ENCODE data around the gene CHST8.

Gene CHST8

DNA sequence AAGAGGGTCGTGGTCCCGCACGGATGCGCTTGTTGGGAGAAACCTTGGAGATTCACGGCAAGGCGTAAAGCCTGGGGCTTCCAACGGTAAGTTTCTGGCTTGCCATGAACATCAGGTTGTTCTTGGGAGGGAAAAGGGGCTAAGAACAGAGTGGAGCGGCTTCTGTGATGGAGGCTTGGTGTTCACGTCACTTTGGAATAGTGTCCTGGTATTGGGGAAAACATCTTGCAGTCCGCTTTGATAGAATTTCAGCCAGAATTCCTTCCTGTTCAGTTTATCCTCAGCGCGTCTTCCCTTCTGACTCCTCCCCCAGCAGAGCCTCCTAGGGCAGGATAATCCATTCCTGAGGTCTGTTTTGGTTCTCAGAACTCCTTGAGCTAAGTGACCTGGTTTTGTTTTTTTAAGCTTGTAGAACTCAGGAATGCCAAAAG is 176.9 kb downstream of the CHST8 start:
- Histone ChIP-seq H3K36me3 (ENCODE audit: insufficient read depth, low read length) (peaks cover 4% of the 10 kb centered on the region; the same call in 1 of the 2 replicates), H3K9me3 (ENCODE audit: low read depth, low read length) (no peaks in the 10 kb centered on the region), H3K9ac (ENCODE audit: insufficient read length) (no peak overlapping the region), H3K27ac (no peak overlapping the region), H3K4me3 (no peak overlapping the region)
- no peak for DNase-seq (ENCODE audit: low read depth, low spot score)
- TF ChIP-seq FOXP2 (optimal IDR thresholded peaks at IDR 0.05; ENCODE audit: control extremely low read depth, extremely low read length, insufficient read depth) (no peak), EZH2 (IDR thresholded peaks at IDR 0.05) (no peak), POLR2AphosphoS5 (IDR thresholded peaks at IDR 0.05; ENCODE audit: borderline replicate concordance, low read depth, low read length) (no peak)

DNA sequence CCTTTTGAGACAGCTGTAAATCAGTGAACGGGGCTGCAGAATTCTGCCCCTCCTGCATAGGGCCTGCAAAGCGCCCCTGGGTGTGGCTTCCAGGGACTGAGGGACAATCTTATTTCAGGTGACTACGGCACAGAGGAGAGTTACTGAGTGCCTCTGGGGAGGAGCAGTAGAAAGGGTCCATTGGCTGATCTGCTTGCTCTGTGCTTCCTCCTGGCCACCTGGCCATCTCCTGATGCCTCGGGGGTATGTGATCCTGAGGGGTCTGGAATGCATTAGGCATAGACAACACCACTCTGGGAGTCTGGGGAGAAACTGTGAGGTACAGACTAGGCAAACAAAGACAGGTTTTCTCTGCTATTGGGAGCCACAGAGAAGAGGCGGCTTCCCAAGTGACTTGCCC is 177.7 kb downstream of the CHST8 start:
- no peak overlapping the region for H3K27ac ChIP-seq
- peaks cover 4% of the 10 kb centered on the region; the same call in 1 of the 2 replicates for H3K36me3 ChIP-seq (ENCODE audit: insufficient read depth, low read length)

DNA sequence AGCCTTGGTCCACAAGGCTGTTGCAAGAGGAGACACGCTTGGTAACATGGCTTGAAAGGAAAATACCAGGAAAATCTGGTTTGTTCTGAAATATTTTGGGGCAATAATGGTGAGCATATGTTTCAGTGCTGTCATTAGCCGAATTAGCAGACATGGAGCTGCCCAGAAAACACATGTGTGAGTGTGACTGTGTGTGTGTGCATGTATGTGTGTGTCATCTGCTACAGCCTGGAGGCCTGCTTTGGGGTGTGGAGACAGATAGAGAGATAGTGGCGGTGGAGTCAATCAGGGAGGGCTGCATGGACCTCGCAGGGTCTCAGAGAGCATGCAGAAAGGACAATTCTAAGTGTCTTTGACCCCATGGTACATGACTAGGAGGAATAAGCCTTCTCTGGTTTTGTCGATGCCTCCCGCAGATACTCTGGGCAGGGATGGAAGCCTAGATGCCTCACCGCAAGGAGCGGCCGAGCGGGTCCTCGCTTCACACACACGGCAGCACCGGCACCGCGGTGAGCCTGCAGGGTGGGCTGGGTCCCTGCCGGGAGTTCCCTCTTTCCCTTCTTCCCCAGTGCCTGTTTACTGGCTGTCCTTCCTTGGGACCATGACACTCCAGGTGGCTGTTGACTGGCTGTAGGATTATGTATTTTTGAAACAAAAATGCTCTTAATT is 178.4 kb downstream of the CHST8 start:
- no peak overlapping the region for H3K9ac ChIP-seq (ENCODE audit: insufficient read length)
- no peak overlapping the region for H3K27ac ChIP-seq
- no peak overlapping the region for H3K4me3 ChIP-seq
- TF ChIP-seq FOXP2 (optimal IDR thresholded peaks at IDR 0.05; ENCODE audit: control extremely low read depth, extremely low read length, insufficient read depth) (no peak), POLR2AphosphoS5 (IDR thresholded peaks at IDR 0.05; ENCODE audit: borderline replicate concordance, low read depth, low read length) (no peak), EZH2 (IDR thresholded peaks at IDR 0.05) (no peak)
- no peaks in the 10 kb centered on the region for H3K9me3 ChIP-seq (ENCODE audit: low read depth, low read length)
- H3K36me3 ChIP-seq (ENCODE audit: insufficient read depth, low read length), result peaks cover 4% of the 10 kb centered on the region; the same call in 1 of the 2 replicates
- DNase-seq (ENCODE audit: low read depth, low spot score), result no peak

More for the DNA sequence above, 177.7 kb downstream of the CHST8 start:
- no peak for DNase-seq (ENCODE audit: low read depth, low spot score)
- no peak overlapping the region for H3K4me3 ChIP-seq
- H3K9me3 ChIP-seq (ENCODE audit: low read depth, low read length), result no peaks in the 10 kb centered on the region
- TF ChIP-seq FOXP2 (optimal IDR thresholded peaks at IDR 0.05; ENCODE audit: control extremely low read depth, extremely low read length, insufficient read depth), result no peak
- TF ChIP-seq POLR2AphosphoS5 (IDR thresholded peaks at IDR 0.05; ENCODE audit: borderline replicate concordance, low read depth, low read length), result no peak
- no peak for TF ChIP-seq EZH2 (IDR thresholded peaks at IDR 0.05)
- no peak overlapping the region for H3K9ac ChIP-seq (ENCODE audit: insufficient read length)

DNA sequence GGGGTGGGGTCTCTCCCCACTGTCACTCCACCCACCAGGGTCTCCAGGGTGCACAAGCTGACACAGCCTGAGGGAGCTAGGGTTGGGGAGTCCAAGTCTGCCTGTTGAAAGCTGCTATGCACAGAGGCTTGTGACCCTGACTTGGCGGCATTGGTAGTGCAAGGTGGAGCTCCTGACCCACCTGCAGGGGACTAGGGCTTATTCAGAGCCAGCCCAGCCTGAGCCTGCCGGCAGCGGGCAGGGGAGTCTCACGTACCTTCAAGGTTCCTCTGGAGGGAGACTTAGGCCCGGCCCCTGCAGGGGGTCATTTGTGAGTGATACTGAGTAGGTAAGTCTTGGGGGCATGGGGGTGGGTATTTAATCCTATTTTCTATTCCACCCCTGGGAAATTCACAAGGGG is 179.7 kb downstream of the CHST8 start:
- H3K4me3 ChIP-seq, result no peak overlapping the region
- H3K36me3 ChIP-seq (ENCODE audit: insufficient read depth, low read length), result peaks cover 4% of the 10 kb centered on the region; the same call in 1 of the 2 replicates
- H3K9me3 ChIP-seq (ENCODE audit: low read depth, low read length), result no peaks in the 10 kb centered on the region
- DNase-seq (ENCODE audit: low read depth, low spot score), result no peak
- no peak overlapping the region for H3K27ac ChIP-seq
- H3K9ac ChIP-seq (ENCODE audit: insufficient read length), result no peak overlapping the region
- TF ChIP-seq FOXP2 (optimal IDR thresholded peaks at IDR 0.05; ENCODE audit: control extremely low read depth, extremely low read length, insufficient read depth) (no peak), POLR2AphosphoS5 (IDR thresholded peaks at IDR 0.05; ENCODE audit: borderline replicate concordance, low read depth, low read length) (no peak), EZH2 (IDR thresholded peaks at IDR 0.05) (no peak)

DNA sequence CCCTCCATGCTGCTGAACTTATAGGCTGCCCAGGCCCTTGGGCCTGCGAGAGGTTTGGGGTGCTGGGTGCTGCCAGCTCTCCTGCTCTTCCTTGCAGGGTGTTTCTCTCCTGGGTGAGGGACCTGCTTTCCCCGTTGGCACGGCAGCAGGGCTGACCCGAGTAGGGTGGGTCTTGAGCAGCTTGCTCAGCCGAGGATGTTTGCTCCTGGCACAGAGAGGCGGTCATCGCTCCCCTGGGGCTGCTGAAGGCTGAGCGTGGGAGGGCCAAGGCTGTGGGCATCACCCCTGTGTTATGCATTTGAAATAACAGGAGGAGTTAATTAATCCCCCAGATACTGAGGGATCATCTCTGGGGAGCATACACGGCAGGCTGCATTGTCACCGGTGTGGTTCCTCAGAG is 180.2 kb downstream of the CHST8 start:
- Histone ChIP-seq H3K36me3 (ENCODE audit: insufficient read depth, low read length) (peaks cover 7% of the 10 kb centered on the region; the same call in 1 of the 2 replicates), H3K27ac (no peak overlapping the region), H3K4me3 (no peak overlapping the region), H3K9me3 (ENCODE audit: low read depth, low read length) (no peaks in the 10 kb centered on the region), H3K9ac (ENCODE audit: insufficient read length) (no peak overlapping the region)
- TF ChIP-seq EZH2 (IDR thresholded peaks at IDR 0.05), result no peak
- TF ChIP-seq FOXP2 (optimal IDR thresholded peaks at IDR 0.05; ENCODE audit: control extremely low read depth, extremely low read length, insufficient read depth), result no peak
- TF ChIP-seq POLR2AphosphoS5 (IDR thresholded peaks at IDR 0.05; ENCODE audit: borderline replicate concordance, low read depth, low read length), result no peak
- no peak for DNase-seq (ENCODE audit: low read depth, low spot score)

DNA sequence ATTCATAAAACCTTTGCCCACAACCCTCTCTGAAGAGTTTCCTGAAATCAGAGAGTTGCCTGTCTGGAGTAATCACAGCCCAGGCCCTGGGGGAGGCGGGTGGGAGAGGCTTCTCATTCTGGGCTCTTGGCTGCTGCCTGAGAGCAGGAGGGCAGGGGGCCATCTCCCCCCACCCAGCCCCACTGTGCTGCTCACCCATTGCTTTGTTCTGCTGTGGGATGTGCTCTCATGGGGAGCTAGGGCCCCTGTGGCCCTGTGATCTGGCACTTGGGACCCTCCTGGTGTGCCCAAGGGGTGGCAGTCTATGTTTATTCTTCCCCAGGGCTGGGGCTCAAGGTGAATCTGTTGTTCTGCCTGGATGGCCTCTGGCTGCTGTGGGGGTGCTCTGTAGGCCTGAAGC is 181.0 kb downstream of the CHST8 start:
- Histone ChIP-seq H3K9ac (ENCODE audit: insufficient read length) (no peak overlapping the region), H3K36me3 (ENCODE audit: insufficient read depth, low read length) (peaks cover 7% of the 10 kb centered on the region; the same call in 1 of the 2 replicates)

DNA sequence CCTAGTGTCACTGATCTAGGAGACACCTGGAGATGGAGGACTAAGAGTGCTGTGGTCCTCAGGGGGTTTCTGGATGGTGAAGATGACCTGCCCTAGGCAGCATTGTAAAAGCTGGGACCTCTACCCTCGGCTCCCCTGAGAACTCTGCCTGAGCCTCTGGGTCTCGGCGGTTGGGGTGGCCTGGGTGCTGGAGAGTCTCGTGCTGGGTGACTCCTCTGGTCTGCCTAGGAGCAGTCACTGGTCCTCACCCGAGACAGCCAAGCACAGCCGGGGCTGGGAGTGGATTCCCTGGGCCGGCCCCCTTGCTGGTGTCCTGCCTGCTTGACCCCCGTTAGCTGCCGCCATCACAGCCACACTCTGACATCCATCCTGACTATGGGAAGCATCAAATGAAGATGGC is 181.6 kb downstream of the CHST8 start:
- peaks cover 7% of the 10 kb centered on the region; the same call in 1 of the 2 replicates for H3K36me3 ChIP-seq (ENCODE audit: insufficient read depth, low read length)
- no peak overlapping the region for H3K9ac ChIP-seq (ENCODE audit: insufficient read length)
- TF ChIP-seq FOXP2 (optimal IDR thresholded peaks at IDR 0.05; ENCODE audit: control extremely low read depth, extremely low read length, insufficient read depth) (no peak), POLR2AphosphoS5 (IDR thresholded peaks at IDR 0.05; ENCODE audit: borderline replicate concordance, low read depth, low read length) (no peak), EZH2 (IDR thresholded peaks at IDR 0.05) (no peak)
- H3K9me3 ChIP-seq (ENCODE audit: low read depth, low read length), result no peaks in the 10 kb centered on the region
- H3K4me3 ChIP-seq, result no peak overlapping the region
- DNase-seq (ENCODE audit: low read depth, low spot score), result no peak
- H3K27ac ChIP-seq, result no peak overlapping the region

More for the DNA sequence above, 181.0 kb downstream of the CHST8 start:
- no peak for DNase-seq (ENCODE audit: low read depth, low spot score)
- Histone ChIP-seq H3K4me3 (no peak overlapping the region), H3K9me3 (ENCODE audit: low read depth, low read length) (no peaks in the 10 kb centered on the region), H3K27ac (no peak overlapping the region)
- no peak for TF ChIP-seq FOXP2 (optimal IDR thresholded peaks at IDR 0.05; ENCODE audit: control extremely low read depth, extremely low read length, insufficient read depth)
- TF ChIP-seq EZH2 (IDR thresholded peaks at IDR 0.05), result no peak
- no peak for TF ChIP-seq POLR2AphosphoS5 (IDR thresholded peaks at IDR 0.05; ENCODE audit: borderline replicate concordance, low read depth, low read length)

DNA sequence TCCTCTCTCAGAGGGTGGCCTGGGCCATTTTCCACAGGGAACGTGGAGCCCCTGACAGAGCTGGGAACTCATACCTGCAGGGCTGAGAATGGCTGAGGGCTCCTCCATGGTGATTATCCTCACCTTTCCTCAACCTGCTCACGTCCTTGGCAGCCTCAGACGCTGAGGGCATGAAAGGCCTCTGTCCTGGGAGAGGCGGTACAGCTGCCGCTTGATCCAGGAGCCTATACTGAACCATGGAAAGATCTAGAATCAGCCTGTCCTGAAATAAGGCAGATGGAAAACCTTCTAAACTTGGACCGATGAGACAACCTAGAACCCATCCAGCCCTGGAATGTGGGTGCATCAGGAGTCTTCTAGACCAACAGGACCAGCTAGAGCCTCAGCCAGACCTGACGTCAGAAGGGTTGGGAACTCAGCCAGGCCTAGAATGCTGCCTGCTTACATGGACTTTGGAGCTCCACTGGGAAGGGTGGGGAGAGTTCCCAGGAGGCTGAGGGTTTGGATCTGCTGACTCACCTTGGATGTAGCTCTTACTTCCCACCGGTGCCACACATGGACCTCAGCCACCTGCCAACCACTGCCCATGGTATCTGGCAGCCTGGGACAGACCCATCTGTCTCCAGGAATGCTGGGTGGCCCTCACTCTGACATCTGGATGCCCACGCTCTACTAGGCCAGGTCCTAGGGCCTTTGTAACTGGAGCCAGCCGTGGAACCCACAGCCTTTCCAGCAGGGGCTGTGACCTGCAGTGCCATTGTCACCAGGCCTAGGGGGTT is 182.5 kb downstream of the CHST8 start:
- Histone ChIP-seq H3K27ac (no peak overlapping the region), H3K36me3 (ENCODE audit: insufficient read depth, low read length) (peaks cover 7% of the 10 kb centered on the region; the same call in 1 of the 2 replicates), H3K9ac (ENCODE audit: insufficient read length) (no peak overlapping the region), H3K9me3 (ENCODE audit: low read depth, low read length) (no peaks in the 10 kb centered on the region), H3K4me3 (no peak overlapping the region)
- TF ChIP-seq FOXP2 (optimal IDR thresholded peaks at IDR 0.05; ENCODE audit: control extremely low read depth, extremely low read length, insufficient read depth) (no peak), EZH2 (IDR thresholded peaks at IDR 0.05) (no peak), POLR2AphosphoS5 (IDR thresholded peaks at IDR 0.05; ENCODE audit: borderline replicate concordance, low read depth, low read length) (no peak)
- DNase-seq (ENCODE audit: low read depth, low spot score), result no peak
